GM11168 (cell line): Measurements from ENCODE around the gene SLC2A5.
"Not testable (repeated sequence)": the region's sequence is repeated elsewhere in the genome, so short reads cannot be mapped to it uniquely, and the experiment has no call there.

Experiments used
- in situ Hi-C: fragments of 300-500 bp; cut with MboI; formaldehyde crosslinking; loops from one replicate; pipeline ENCODE4 v1.12.0; 2022; ENCODE audit warnings: low sequenced_read_pairs; ENCODE audit not compliant: unreplicated experiment

SLC2A5 gene

DNA sequence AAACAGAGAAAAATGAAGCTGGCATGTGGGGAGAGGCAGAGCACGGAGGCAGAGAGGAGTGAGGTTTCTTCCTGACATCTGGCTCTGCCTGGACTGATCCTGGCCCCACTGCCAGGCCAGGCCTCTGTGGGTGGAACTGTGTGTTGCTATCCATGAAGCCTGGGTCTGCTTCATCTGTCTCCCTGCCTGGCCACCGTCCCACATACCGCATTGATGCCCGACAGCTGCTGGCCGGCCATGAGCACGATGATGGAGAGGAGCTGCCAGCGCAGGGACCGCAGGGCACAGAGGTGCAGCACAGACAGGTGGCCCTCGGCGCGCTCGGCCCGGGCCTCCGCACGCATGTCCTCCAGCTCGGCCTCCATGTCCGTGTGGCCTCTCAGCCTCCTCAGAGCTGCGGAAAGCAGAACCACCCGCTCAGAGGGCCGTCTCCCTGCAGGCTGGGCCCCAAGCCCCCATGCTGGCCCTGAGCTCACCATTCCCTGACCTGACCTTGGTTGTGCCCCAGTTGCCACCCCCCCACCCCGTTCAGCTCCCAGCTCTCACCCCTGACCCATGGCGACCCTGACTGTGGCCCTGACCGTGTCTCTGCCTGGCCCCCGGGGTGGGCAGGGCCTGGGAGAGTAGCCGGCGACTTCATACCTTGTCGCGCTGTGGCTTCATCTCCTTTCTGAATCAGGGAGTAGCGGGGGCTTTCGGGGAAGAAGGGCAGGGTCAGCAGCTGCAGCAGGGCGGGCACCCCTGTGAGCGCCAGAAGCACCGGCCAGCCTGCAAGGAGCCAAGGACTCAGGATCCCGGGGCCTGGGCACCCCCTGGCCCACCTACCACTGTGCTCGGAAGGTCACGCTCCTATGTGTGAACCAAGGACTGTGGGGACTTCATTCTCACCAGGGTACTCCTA is 54.7 kb downstream of the SLC2A5 start:
- in situ Hi-C loops: loop anchor here (5.0 kb wide), 1 partner anchor 93 kb away; no protein-coding TSS in a partner anchor

DNA sequence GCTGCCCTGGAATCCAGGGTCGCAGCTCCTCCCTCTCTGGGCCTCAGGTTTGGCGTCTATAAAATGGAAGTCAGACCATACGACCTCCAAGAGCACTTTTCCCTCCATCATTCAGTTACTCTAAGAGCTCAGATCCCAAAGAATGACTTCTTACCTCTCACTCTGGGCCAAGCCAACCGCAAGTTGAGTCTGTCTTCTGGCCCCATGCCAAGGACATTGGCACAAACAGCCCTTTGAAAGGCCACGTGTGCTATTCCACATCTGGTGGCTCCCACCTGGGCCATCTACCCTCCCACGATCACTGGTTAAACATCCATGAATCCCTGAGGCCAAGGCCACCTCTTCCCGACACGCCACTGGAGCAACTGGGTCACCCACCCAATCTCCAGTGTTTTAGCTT is 55.6 kb downstream of the SLC2A5 start:
- in situ Hi-C loops: no loop called here

DNA sequence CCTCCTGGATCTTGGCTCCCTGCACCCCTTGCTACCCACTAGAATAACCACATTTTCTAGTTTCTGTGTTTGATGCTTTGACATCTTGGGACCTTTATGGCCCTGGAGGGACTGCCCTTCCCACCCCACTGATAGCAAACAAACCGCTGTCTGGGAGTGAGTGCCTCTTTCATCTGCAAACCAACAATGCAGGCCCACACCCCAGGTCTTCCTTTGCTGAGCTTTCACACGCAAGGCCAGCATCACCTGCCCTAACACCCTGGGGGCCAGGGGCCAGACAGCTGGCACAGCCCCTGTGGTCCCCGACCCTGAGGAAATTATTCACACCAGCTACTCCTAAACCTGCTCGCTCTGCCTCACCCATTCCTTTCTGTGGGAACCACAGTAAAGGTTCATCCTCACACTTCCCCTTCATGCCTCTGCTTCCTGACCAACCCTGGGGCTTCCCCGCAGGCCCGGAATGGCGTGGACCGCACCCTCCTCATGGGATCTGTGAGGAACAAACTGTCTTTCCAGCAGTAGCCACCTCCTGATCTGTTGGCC is 58.6 kb downstream of the SLC2A5 start:
- in situ Hi-C loops: no loop called here

DNA sequence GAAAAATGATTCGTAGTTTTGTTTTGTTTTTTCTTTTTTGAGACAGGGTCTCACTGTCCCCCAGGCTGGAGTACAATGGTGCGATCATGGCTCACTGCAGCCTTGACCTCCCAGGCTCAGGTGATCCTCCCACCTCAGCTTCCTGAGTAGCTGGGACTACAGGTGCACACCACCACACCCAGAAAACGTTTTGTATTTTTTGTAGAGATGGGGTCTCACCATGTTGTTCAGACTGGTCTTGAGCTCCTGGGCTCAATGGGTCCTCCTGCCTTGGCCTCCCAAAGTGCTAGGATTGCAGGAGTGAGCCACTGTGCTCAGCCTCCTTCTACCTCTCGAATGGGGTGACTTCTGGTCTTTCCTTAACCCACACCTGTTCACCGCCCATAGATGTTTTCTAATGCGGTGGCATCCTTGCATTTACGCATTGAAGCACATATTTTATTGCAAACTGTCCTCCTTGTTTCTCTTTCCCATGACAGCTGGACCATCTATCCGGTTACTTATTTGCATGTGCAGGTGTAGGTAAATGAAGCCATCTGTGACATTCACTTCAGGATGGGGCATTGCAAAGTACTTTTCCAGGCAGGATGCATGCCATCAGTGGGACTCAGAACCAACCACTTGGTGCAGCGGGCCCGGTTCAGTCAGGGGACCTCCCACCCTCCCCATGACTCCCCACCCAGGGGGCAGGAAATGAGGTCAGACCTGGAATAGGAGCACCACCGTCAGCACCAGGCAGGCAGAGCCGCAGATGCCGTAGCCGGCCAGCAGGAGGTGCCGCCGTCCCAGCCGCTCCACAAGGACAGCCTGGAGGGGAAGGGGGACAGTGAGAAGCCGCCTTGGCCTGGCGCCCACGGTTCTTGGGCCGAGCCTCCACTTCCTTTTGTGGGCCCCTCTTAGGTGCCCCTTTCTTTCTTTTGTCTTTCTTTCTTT is 59.7 kb downstream of the SLC2A5 start:
- in situ Hi-C loops: no loop called here

DNA sequence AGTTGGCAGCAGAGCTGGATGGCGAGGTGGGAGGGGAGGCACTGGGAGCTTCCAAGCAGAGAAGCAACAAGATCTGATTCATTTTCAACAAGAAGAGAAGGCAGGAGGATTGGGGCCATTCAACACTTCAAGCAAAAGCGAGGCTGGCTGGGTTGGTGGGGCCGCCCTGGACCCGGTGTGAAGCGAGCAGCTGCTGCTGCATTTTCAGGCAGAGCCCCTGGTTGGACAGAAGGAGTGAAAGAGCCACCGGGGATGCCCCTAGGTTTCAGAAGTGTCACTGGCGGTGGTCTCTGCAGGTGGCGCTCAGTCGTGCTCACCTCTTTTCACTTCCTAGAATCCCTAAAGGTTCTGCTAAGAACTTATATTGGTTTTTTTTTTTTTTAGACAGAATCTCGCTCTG is 61.2 kb downstream of the SLC2A5 start:
- in situ Hi-C loops: no loop called here

DNA sequence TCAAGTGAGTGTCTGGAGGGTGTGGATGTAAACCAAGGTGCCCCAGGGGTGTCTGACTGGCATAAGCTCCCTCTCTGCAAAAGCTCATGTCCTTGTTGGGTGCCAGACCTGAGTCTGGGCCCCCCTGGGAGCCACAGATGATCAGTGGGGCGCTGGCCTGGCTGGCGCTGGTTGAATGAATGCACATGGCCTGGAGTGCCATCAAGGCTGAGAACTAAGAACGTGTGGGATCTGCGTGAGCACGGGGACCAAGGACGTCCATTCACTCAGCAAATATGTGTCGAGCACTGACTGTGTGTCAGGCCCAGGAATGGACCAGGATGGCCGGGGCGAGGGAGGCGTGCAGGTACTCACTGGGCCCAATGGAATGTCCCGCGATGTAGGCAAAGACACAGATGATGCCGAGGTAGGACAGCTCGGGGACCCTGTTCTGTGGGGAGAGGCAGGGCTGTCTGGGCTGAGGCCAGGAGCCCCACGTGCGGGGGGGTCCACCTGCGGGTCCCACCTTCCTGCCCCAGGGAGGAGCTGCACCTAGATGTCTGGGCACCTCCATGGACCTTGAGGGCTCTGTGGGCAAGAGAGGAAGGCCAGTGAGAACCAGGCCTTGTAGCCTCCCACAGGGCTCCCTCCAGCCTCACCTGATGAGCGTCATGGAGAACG is 62.3 kb downstream of the SLC2A5 start:
- in situ Hi-C loops: no loop called here

DNA sequence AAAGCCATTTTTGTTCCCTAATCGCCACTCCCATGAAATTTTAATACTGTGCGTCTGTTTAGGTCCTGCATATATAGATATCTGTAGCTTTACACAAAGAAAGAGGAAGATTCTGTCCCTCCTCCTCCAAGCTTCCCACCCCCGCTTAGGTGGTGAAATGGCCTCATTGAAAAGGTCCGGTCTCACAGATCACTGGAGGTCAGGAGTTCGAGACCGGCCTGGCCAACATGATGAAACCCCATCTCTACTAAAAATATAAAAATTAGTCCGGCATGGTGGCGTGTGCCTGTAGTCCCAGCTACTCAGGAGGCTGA is 64.1 kb downstream of the SLC2A5 start:
- in situ Hi-C loops: no loop called here

DNA sequence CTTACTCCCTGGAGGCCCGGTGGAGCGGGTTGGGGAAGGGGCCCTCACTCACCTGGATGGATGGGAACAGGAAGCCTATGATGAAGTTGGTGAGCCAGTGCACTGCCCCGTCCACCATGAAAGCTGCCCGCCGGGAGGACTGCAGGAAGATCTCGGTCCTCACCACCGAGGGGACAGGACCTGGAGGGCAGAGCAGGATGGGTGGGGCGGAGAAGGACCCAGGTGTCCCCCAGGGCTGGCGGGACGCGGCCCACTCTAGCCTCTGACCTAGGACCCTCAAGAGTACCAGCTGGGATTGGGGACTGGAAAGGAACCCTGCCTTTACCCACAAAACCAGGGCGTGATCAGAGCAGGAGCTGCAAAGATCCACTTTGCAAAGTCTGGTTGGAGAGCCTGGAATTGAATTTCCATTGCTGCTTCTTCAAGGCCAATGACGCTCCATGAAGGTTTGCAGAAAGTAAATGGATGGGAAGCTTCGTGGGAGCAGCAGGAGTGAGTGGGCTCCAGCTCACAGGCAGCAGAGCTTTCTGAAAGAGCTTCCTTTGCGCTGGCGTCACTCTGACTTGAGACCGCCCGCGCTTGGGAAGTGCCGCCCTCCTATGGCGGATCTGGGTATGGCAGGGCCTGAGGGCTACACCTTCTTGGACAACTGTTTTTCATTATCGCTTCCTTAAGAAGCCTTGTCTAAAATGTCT is 64.6 kb downstream of the SLC2A5 start:
- in situ Hi-C loops: no loop called here

DNA sequence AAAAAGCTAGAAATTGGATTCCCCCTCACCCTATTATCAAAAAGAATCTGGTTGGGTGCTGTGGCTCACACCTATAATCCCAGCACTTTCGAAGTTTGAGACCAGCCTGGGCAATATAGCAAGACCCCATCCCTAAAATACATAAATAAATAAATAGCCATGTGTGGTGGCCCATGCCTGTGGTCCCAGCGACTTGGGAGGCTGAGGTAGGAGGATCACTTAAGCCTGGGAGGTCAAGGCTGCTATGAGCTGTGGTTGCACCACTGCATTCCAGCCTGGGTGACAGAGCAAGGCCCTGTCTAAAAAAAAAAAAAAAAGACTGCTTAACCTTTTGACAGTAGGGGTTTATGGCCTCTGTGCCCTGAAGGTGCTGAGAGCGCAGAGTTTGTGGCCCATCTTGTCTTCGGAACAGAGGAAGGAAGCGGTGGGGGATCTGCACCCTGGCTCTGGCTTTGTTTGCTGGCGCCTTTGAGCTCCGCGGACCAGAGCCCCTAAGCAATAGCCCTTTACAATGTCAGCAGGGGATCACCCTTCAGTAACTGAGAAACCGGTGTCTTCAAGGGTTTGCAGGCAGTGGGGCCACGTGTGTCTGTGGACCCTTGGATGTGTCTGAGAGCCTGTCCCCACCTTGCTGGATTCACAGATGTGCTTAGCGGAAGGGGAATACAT is 65.3 kb downstream of the SLC2A5 start:
- in situ Hi-C loops: no loop called here

DNA sequence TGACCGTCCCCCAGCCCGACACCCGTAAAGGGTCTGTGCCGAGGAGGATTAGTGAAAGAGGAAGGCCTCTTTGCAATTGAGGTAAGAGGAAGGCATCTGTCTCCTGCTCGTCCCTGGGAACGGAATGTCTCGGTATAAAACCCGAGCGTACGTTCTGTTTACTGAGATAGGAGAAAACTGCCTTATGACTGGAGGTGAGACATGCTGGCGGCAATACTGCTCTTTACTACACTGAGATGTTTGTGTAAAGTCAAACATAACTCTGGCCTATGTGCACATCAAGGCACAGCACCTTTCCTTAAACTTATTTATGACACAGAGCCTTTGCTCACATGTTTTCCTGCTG is 67.2 kb downstream of the SLC2A5 start:
- in situ Hi-C loops: not testable (repeated sequence)

DNA sequence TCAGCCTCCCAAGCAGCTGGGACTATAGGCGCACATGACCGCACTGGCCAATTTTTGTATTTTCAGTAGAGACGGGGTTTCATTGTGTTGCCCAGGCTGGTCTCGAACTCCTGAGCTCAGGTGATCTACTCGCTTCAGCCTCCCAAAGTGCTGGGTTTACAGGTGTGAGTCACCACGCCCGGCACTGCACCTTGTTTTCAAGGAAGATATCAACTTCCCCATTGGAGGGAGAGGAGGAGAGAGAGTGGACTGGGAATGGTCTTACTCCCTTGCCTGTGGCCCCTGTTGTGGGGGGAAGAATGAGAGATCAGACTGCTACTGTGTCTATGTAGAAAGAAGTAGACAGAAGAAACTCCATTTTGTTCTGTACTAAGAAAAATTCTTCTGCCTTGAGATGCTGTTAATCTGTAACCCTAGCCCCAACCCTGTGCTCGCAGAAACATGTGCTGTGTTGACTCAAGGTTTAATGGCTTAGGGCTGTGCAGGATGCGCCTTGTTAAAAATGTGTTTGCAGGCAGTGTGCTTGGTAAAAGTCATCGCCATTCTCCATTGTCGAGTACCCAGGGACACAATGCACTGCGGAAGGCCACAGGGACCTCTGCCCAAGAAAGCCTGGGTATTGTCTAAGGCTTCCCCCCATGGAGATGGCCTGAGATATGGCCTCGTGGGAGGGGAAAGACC is 67.8 kb downstream of the SLC2A5 start:
- in situ Hi-C loops: not testable (repeated sequence)

DNA sequence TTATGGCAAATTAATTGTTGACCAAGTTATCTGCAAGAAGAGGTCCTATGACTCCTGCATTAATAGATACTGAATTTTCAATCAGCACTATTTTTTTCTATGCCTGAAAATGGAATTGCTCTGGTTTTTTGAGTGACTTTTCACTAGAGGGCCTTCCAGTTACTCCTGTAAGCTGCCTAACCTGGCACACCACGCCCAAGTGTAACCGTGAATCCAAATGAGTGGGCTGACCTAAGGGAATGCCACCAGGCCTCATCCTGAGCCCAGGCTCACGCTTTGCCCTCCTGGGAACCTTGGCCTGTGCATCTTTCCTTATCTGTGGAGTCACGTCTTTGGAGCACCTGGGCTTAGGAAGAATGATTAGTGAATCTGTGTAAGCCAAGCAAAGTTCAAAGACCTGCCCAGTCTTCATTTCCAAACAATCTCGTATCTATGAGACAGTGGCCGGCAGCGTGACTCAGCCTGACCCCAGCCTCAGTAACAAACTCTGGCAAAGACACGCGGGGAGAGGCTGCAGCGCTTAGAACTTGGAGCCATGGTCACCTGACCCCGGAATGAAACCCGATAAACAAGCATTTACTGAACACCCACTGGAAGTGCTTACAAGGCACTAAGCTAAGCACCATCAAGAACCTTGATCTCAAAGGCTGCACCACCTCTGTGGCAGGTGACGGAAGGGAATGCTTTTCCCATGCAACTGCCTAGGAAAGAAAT is 75.3 kb downstream of the SLC2A5 start:
- in situ Hi-C loops: not testable (repeated sequence)

DNA sequence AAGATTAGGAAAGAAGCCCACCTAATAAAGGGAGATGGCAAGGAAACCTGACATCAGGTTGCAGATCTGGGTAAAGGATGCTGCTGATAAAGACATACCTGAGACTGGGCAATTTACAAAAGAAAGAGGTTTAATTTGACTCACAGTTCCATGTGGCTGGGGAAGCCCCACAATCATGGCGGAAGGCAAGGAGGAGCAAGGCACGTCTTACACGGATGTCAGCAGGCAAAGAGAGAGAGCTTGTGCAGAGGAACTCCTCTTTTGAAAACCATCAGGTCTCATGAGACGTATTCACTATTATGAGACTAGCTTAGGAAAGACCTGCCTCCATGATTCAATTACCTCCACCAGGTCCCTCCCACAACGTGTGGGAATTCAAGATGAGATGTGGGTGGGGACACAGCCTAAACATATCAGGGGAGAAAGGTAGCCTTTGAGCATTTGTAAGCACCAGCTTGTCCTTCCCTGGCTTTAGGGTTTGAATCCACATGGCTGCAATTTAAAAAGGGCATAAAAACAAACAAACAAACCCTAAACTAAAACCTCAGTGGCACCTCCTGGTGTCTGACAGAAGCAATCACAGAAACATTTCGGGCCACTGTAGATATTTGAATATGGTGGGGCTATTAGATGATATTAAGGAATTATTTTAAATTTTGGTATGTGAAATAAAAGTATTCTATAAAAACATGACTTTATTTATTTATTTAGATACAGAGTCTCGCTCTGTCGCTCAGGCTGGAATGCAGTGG is 76.3 kb downstream of the SLC2A5 start:
- in situ Hi-C loops: no loop called here

DNA sequence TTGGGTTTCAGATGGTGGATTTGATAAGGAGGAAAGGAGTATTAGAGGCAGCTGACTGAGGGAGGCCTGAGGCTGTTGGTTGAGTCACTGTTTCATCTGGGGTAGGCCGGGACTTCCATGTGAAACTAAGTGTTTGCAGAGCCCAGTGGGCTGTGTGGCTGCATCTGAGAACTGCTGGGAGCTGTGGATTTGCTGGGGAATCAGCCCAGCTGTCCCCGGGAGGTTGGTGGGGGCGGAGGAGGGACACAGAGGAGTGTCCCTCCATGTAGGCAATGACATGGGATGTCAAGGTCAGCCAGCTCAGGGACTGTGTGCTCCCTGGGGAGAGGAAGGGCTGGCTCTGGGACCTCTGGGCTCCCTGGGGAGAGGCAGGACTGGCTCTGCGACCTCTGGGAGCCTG is 79.6 kb downstream of the SLC2A5 start:
- in situ Hi-C loops: loop anchor here (10.0 kb wide), 1 partner anchor 65 kb away; no protein-coding TSS in a partner anchor

DNA sequence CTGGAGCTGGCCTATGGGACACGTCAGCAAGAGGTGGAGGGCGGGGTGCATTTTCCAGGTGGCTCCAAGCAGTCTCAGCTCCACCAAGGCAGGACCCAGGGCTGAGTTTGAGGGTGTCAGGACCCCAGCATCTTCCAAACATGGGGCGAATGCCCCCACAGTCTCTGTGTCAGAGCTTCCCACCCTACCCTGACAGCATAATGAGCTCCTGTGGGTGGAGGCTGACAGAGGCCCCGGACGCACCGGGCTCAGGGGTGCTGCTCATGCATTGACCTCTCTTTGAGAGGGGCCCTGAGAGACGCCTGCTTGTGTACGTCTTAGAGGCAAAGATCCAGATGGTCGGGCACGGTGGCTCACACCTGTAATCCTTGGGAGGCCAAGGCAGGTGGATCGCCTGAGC is 80.4 kb downstream of the SLC2A5 start:
- in situ Hi-C loops: loop anchor here (10.0 kb wide), 1 partner anchor 64 kb away; no protein-coding TSS in a partner anchor

DNA sequence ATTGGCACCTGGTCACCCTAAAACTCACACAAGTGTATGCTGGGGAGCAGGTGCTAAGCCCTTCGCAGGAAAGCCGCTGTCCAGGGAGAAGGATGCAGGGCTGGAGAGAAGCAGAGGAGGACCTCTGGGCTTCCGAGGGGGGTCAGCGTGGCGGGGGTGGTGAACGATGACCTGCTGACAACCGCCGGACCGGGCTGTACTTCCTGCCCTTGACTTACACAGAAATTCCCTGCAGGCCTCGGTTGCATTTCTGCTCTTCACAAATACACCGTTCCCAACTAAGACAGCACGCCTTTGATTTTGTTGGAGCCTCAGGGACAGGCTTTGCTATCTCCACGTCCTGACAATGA is 80.8 kb downstream of the SLC2A5 start:
- in situ Hi-C loops: loop anchor here (10.0 kb wide), 1 partner anchor 64 kb away; no protein-coding TSS in a partner anchor

DNA sequence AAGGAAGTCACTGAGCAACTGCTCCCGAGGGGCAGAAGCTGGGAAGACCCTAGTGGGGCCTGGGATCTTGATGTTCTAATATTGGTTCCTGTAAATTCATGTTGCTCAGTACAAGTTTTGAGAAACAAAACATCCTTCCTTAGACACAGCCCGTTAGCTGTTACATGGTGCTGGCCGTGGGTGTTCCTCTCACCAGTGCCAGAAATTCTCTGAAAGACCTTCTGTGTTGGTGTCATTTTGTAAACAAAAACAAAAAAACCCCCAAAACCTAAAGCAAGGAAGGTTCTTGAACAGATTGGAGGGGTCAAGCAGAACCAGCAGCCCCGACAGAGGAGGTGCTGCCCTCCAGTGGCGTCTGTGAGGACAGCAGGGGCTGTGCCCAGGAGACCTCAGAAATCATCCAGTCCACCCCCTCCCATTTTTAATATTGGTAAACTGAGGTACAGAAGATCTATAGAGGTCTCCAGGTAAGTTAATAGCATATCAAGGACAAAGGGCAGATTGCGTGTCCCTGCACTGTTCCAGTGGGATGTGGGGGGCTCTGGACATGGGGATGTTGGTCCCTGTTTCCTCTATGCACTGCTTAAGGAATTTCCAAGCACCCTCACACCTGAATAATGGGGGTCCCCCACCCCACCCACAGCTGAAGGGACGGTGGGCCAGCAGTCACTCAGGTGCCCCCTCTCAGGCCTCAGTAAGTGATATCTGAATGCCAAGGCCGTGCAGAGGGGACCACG is 81.4 kb downstream of the SLC2A5 start:
- in situ Hi-C loops: loop anchor here (10.0 kb wide), 1 partner anchor 63 kb away; no protein-coding TSS in a partner anchor
